HuH-7 (cell line): ENCODE results near the gene BOD1L1.
"Not testable (repeated sequence)": the region's sequence is repeated elsewhere in the genome, so short reads cannot be mapped to it uniquely, and the experiment has no call there.

Experiments
- DNase-seq: peaks from one replicate; pipeline ENCODE4 v3.0.0; 2011; ENCODE audit warnings: low spot score

Gene BOD1L1

GRCh38 chr4:13618212-13618806, 9.2 kb downstream of the BOD1L1 start:
- DNase-seq, result no peak

- no peak for DNase-seq
Measured at GRCh38 chr4:13617801-13618200, 9.7 kb downstream of the BOD1L1 start.

GRCh38 chr4:13616597-13616996, 10.9 kb downstream of the BOD1L1 start:
- no peak for DNase-seq

GRCh38 chr4:13615161-13615560, 12.4 kb downstream of the BOD1L1 start:
- DNase-seq, result no peak

GRCh38 chr4:13612569-13612968, 15.0 kb downstream of the BOD1L1 start:
- no peak for DNase-seq

- no peak for DNase-seq
Measured at GRCh38 chr4:13611283-13611842, 16.2 kb downstream of the BOD1L1 start.

GRCh38 chr4:13605330-13605729, 22.2 kb downstream of the BOD1L1 start:
- DNase-seq, result no peak

GRCh38 chr4:13601848-13602247, 25.7 kb downstream of the BOD1L1 start:
- DNase-seq, result no peak

- DNase-seq, result no peak
Measured at GRCh38 chr4:13601048-13601447, 26.5 kb downstream of the BOD1L1 start.

- DNase-seq, result no peak
Measured at GRCh38 chr4:13599159-13599558, 28.4 kb downstream of the BOD1L1 start.

- no peak for DNase-seq
Measured at GRCh38 chr4:13597604-13598003, 29.9 kb downstream of the BOD1L1 start.

- DNase-seq, result no peak
Measured at GRCh38 chr4:13597141-13597540, 30.4 kb downstream of the BOD1L1 start.

GRCh38 chr4:13592220-13592619, 35.3 kb downstream of the BOD1L1 start:
- DNase-seq, result no peak

GRCh38 chr4:13590766-13591165, 36.8 kb downstream of the BOD1L1 start:
- no peak for DNase-seq

- no peak for DNase-seq
Measured at GRCh38 chr4:13588954-13589353, 38.6 kb downstream of the BOD1L1 start.

- DNase-seq, result no peak
Measured at GRCh38 chr4:13584481-13584880, 43.0 kb downstream of the BOD1L1 start.

- DNase-seq, result no peak
Measured at GRCh38 chr4:13580036-13580435, 47.5 kb downstream of the BOD1L1 start.

- DNase-seq, result no peak
Measured at GRCh38 chr4:13577660-13578059, 49.9 kb downstream of the BOD1L1 start.

GRCh38 chr4:13570916-13571315, 56.6 kb downstream of the BOD1L1 start:
- no peak for DNase-seq

- no peak for DNase-seq
Measured at GRCh38 chr4:13567125-13567524, 60.4 kb downstream of the BOD1L1 start.

- no peak for DNase-seq
Measured at GRCh38 chr4:13562876-13563275, 64.6 kb downstream of the BOD1L1 start.

- DNase-seq, result no peak
Measured at GRCh38 chr4:13561673-13562072, 65.9 kb downstream of the BOD1L1 start.

- not testable (repeated sequence) for DNase-seq
Measured at GRCh38 chr4:13560111-13560510, 67.4 kb downstream of the BOD1L1 start.

- no peak for DNase-seq
Measured at GRCh38 chr4:13559413-13559812, 68.1 kb downstream of the BOD1L1 start.
